GM12891 (cell line): Measurements from ENCODE around the gene DOK1.

ENCODE experiments used
- DNase-seq: peaks from one replicate; pipeline ENCODE4 v3.0.0; 2011; ENCODE audit warnings: low spot score; ENCODE audit not compliant: insufficient read length
- FAIRE-seq: peaks from 2 replicates; lab custom pipeline; 2011; peaks lifted over from hg19 to GRCh38; lab: Jason Lieb, UNC
- PAX5 ChIP-seq: IDR thresholded peaks from 2 replicates; pipeline ENCODE4 v1.6.1; 2011; ENCODE audit warnings: low read length, moderate library complexity, mild to moderate bottlenecking; ENCODE audit not compliant: insufficient read depth, severe bottlenecking
- POLR2A ChIP-seq: IDR thresholded peaks from 2 replicates; pipeline ENCODE4 v1.6.1; 2011; ENCODE audit warnings: low read depth, low read length, control low read depth
- POLR2AphosphoS5 ChIP-seq: IDR thresholded peaks from 2 replicates; pipeline ENCODE4 v1.6.1; 2011; ENCODE audit warnings: low read depth, low read length, control low read depth
- POU2F2 ChIP-seq: IDR thresholded peaks from 2 replicates; pipeline ENCODE4 v1.6.1; 2011; ENCODE audit warnings: low read depth, mild to moderate bottlenecking, control low read depth, low read length, moderate library complexity
- SPI1 ChIP-seq: IDR thresholded peaks from 2 replicates; pipeline ENCODE4 v1.6.1; 2011; ENCODE audit warnings: low read depth, low read length, control low read depth
- TAF1 ChIP-seq: IDR thresholded peaks from 2 replicates; pipeline ENCODE4 v1.6.1; 2011; ENCODE audit warnings: low read depth, low read length, control low read depth

DOK1 gene

GRCh38 chr2:74548285-74548899, 6.1 kb upstream of the DOK1 start:
- FAIRE-seq = no peak
- TF ChIP-seq PAX5 = no peak
- no peak for TF ChIP-seq POLR2AphosphoS5
- no peak for TF ChIP-seq TAF1
- TF ChIP-seq POU2F2 = no peak
- TF ChIP-seq POLR2A = no peak
- TF ChIP-seq SPI1 = no peak
- DNase-seq = no peak

GRCh38 chr2:74548900-74549826, 5.4 kb upstream of the DOK1 start:
- FAIRE-seq (peak; percentile 50), DNase-seq (no peak)
- TF ChIP-seq POLR2AphosphoS5 = peak; percentile 30; the same call in 1 of the 2 replicates
- TF ChIP-seq SPI1 = no peak
- TF ChIP-seq PAX5 = no peak
- no peak for TF ChIP-seq POU2F2
- TF ChIP-seq POLR2A = peak; percentile 45; the same call in 1 of the 2 replicates
- no peak for TF ChIP-seq TAF1

GRCh38 chr2:74550231-74550630, 4.3 kb upstream of the DOK1 start:
- FAIRE-seq = no peak
- DNase-seq = no peak
- TF ChIP-seq TAF1 (no peak), POU2F2 (no peak), POLR2AphosphoS5 (no peak), PAX5 (no peak), POLR2A (no peak), SPI1 (no peak)

- no peak for TF ChIP-seq PAX5
- no peak for TF ChIP-seq SPI1
- TF ChIP-seq POLR2A = no peak
- TF ChIP-seq POLR2AphosphoS5 = no peak
- TF ChIP-seq TAF1 = no peak
- TF ChIP-seq POU2F2 = no peak
- FAIRE-seq (no peak), DNase-seq (no peak)
Measured at GRCh38 chr2:74551530-74551929, 3.0 kb upstream of the DOK1 start.

- TF ChIP-seq SPI1 (no peak), TAF1 (no peak), POU2F2 (no peak), POLR2A (no peak), POLR2AphosphoS5 (no peak), PAX5 (no peak)
- FAIRE-seq = peak; percentile 9
- DNase-seq = no peak
Measured at GRCh38 chr2:74551942-74552913, 2.3 kb upstream of the DOK1 start.

GRCh38 chr2:74552914-74553811, 1.4 kb upstream of the DOK1 start:
- TF ChIP-seq SPI1 (no peak), TAF1 (no peak), POLR2AphosphoS5 (no peak)
- no peak for DNase-seq
- peak; percentile 20 for FAIRE-seq

- FAIRE-seq (peak; percentile 77), DNase-seq (no peak)
- TF ChIP-seq POU2F2 = no peak
- TF ChIP-seq PAX5 = no peak
- no peak for TF ChIP-seq SPI1
- TF ChIP-seq TAF1 = no peak
- no peak; the same call in 1 of the 2 replicates for TF ChIP-seq POLR2A
- TF ChIP-seq POLR2AphosphoS5 = no peak
Measured at GRCh38 chr2:74554820-74555531, 456 bp downstream of the DOK1 start.

- FAIRE-seq (no peak), DNase-seq (no peak)
- TF ChIP-seq SPI1 (no peak), PAX5 (no peak), POLR2A (no peak), POU2F2 (no peak), TAF1 (no peak), POLR2AphosphoS5 (no peak)
Measured at GRCh38 chr2:74555610-74556103, 1.1 kb downstream of the DOK1 start.
